PFSK-1 (cell line): ENCODE data around the gene LNP1.

Experiments used
- FOXP2 ChIP-seq: optimal IDR thresholded peaks from 2 replicates; pipeline ENCODE3; 2011; ENCODE audit warnings: borderline replicate concordance, control low read depth, inconsistent platforms; ENCODE audit not compliant: insufficient read depth; ENCODE audit errors: extremely low read length, extremely low read depth
- POLR2AphosphoS5 ChIP-seq: IDR thresholded peaks from 2 replicates; pipeline ENCODE4 v1.6.1; 2012; ENCODE audit warnings: low read depth, mild to moderate bottlenecking, control low read depth, low read length, moderate library complexity
- SIN3A ChIP-seq: IDR thresholded peaks from 2 replicates; pipeline ENCODE4 v1.6.1; 2012; ENCODE audit warnings: mild to moderate bottlenecking, low read length, moderate library complexity, borderline replicate concordance; ENCODE audit not compliant: insufficient read depth
- TAF1 ChIP-seq: IDR thresholded peaks from 2 replicates; pipeline ENCODE4 v1.6.1; 2012; ENCODE audit warnings: low read length, control low read depth, borderline replicate concordance; ENCODE audit not compliant: insufficient read depth
- TF ChIP-seq, protein P1 (sequence below), 2 experiments: IDR thresholded peaks; 2 replicates each; pipeline versions ENCODE4 v1.6.1 to v1.8.0; 2011 to 2012; ENCODE audit warnings: low read depth in 2 of 2, low read length in 2 of 2, control low read depth in 1 of 2, inconsistent platforms in 1 of 2, mild to moderate bottlenecking in 1 of 2, moderate library complexity in 1 of 2; ENCODE audit not compliant: insufficient read depth in 1 of 2

The LNP1 gene

DNA sequence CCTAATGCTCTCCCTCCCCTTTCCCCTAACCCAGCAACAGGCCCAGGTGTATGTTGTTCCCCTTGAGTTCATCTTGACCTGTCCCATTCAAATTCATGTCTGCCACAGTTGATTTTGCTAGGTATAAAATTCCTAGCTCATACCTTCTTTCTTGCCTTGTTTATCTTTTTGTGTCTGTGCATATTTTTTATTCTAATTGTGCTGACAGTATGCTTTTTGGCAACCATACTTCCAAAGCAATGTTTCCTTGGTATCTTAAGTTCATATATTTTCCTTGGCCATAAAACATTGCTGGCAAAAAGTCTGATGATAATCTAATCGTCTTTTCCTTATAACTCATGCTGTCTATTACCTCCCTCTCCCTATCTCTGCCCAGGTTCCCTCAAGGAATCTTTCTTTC is 15.5 kb downstream of the LNP1 start:
- no peak for TF ChIP-seq SIN3A
- no peak for TF ChIP-seq POLR2AphosphoS5
- TF ChIP-seq FOXP2 = no peak
- TF ChIP-seq TAF1 = no peak
- TF ChIP-seq, protein P1, sequence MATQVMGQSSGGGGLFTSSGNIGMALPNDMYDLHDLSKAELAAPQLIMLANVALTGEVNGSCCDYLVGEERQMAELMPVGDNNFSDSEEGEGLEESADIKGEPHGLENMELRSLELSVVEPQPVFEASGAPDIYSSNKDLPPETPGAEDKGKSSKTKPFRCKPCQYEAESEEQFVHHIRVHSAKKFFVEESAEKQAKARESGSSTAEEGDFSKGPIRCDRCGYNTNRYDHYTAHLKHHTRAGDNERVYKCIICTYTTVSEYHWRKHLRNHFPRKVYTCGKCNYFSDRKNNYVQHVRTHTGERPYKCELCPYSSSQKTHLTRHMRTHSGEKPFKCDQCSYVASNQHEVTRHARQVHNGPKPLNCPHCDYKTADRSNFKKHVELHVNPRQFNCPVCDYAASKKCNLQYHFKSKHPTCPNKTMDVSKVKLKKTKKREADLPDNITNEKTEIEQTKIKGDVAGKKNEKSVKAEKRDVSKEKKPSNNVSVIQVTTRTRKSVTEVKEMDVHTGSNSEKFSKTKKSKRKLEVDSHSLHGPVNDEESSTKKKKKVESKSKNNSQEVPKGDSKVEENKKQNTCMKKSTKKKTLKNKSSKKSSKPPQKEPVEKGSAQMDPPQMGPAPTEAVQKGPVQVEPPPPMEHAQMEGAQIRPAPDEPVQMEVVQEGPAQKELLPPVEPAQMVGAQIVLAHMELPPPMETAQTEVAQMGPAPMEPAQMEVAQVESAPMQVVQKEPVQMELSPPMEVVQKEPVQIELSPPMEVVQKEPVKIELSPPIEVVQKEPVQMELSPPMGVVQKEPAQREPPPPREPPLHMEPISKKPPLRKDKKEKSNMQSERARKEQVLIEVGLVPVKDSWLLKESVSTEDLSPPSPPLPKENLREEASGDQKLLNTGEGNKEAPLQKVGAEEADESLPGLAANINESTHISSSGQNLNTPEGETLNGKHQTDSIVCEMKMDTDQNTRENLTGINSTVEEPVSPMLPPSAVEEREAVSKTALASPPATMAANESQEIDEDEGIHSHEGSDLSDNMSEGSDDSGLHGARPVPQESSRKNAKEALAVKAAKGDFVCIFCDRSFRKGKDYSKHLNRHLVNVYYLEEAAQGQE (IDR thresholded peaks at IDR 0.05; ENCODE audit: insufficient read depth in 1 of 2, low read depth in 2 of 2, low read length in 2 of 2) = no peak

DNA sequence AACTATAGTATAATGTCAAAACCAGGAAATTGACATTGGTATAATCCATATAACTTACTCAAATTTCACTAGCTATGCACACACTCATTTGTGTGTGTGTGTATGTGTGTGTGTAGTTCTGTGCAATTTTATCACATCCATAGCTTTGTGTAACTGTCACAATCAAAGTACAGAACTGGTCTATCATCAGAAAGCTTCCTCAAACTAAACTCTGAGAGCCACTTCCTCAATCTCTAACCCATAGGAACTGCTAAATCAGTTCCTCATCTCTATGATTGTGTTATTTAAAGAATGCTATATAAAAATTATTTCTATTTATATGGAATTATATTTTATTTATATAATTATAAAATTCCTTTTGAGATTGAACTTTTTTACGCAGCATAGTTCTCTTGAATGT is 18.1 kb downstream of the LNP1 start:
- no peak for TF ChIP-seq TAF1
- TF ChIP-seq SIN3A = no peak
- TF ChIP-seq, protein P1 (IDR thresholded peaks at IDR 0.05; ENCODE audit: insufficient read depth in 1 of 2, low read depth in 2 of 2, low read length in 2 of 2) = no peak
- TF ChIP-seq POLR2AphosphoS5 = no peak
- TF ChIP-seq FOXP2 = no peak

DNA sequence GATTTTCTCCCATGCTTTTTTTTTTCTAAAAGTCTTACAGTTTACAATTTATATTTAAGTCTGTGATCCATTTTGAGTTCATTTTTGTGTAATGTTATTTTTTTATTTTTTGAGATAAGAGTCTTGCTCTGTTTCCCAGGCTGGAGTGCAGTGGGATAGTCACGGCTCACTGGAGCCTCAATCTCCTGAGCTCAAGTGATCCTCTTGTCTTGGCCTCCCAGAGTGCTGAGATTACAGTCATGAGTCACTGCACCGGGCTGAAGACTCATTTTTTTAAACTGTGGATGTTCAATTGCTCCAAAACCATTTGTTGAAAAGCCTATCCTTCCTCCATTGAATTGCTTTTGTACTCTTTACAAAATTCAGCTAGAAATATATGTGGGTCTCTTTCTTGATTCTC is 19.5 kb downstream of the LNP1 start:
- no peak for TF ChIP-seq POLR2AphosphoS5
- no peak for TF ChIP-seq FOXP2
- TF ChIP-seq, protein P1 (IDR thresholded peaks at IDR 0.05; ENCODE audit: insufficient read depth in 1 of 2, low read depth in 2 of 2, low read length in 2 of 2) = no peak
- no peak for TF ChIP-seq SIN3A
- no peak for TF ChIP-seq TAF1

DNA sequence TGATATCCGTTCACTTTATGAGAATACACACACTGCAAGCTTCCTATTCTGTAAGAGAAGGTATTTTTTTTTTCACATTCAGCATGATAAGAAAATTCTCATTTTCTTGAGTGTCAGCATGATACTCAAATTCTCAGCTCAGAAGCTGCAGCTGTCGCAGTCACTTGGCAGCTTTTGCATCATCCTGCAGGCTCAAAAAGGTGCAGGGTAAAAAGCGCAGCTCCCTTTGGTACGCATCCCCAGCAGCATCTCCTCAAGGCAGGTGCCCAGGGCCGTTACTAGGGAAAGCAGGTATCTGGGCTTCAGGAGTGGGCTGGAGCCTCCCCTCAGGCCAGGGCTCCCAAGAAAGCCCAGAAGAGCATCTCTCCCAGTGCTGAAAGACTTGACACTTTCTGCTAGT is 22.3 kb downstream of the LNP1 start:
- no peak for TF ChIP-seq SIN3A
- no peak for TF ChIP-seq FOXP2
- TF ChIP-seq, protein P1 (IDR thresholded peaks at IDR 0.05; ENCODE audit: insufficient read depth in 1 of 2, low read depth in 2 of 2, low read length in 2 of 2) = no peak
- no peak for TF ChIP-seq POLR2AphosphoS5
- no peak for TF ChIP-seq TAF1

DNA sequence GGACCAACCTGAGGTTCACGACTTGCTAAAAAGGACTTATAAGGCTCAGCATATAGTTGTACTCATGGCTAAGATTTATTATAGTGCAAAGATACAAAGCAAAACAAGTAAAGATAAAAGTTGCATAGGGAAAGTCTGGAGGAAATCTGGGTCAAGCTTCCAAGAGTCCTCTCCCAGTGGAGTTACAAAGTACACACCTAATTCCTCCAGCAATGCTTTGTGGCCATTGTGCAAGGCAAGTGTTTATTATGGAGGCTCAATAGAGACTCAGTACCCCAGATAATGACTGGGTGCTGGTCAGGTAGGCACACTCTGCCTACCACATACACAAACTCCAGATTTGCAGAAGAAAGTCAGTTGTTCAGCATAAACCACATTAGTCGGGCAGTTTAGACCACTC is 22.9 kb downstream of the LNP1 start:
- TF ChIP-seq TAF1 (no peak), POLR2AphosphoS5 (no peak), SIN3A (no peak), FOXP2 (no peak)
- TF ChIP-seq, protein P1 (IDR thresholded peaks at IDR 0.05; ENCODE audit: insufficient read depth in 1 of 2, low read depth in 2 of 2, low read length in 2 of 2) = no peak
